Inflammatory macrophage treated with lipopolysaccharide for 1 hour (primary cell): Measurements from ENCODE around the gene S100A16.
A peak's percentile ranks its signal among the peaks of the same experiment; 100 is the strongest.
"Not testable (repeated sequence)": the region's sequence is repeated elsewhere in the genome, so short reads cannot be mapped to it uniquely, and the experiment has no call there.

ENCODE experiments used
- DNase-seq, 2 donors: peaks; one replicate each; pipeline ENCODE4 v3.0.0-alpha.2; 2020 to 2022

S100A16 gene

GRCh38 chr1:153612755-153613331, at the start of gene S100A16:
TSS of gene S100A16 (minus strand) at chr1:153613137. CDS start at chr1:153608151, 4,986 bp downstream.
- DNase-seq = no peak

- DNase-seq = no peak
Measured at GRCh38 chr1:153662269-153662668, 49.3 kb upstream of the S100A16 start.

GRCh38 chr1:153661111-153661708, 48.3 kb upstream of the S100A16 start:
- no peak for DNase-seq

GRCh38 chr1:153659656-153660055, 46.7 kb upstream of the S100A16 start:
- no peak for DNase-seq

- no peak for DNase-seq
Measured at GRCh38 chr1:153659175-153659534, 46.2 kb upstream of the S100A16 start.

- DNase-seq = peak; percentile 88 to 94
Measured at GRCh38 chr1:153658400-153659174, 45.6 kb upstream of the S100A16 start, which contains the start of gene SNAPIN. TSS of gene SNAPIN (plus strand) at chr1:153658703. CDS start at chr1:153658744, 41 bp downstream.

- DNase-seq = no peak
Measured at GRCh38 chr1:153655333-153655732, 42.4 kb upstream of the S100A16 start.

GRCh38 chr1:153652805-153653500, 40.0 kb upstream of the S100A16 start:
- DNase-seq = peak; percentile 54 to 65

- DNase-seq = no peak
Measured at GRCh38 chr1:153651771-153652170, 38.8 kb upstream of the S100A16 start.

GRCh38 chr1:153649863-153650235, 36.9 kb upstream of the S100A16 start:
- DNase-seq = no peak

GRCh38 chr1:153649137-153649862, 36.4 kb upstream of the S100A16 start:
- DNase-seq = no peak

GRCh38 chr1:153648000-153648643, 35.2 kb upstream of the S100A16 start:
- DNase-seq = no peak

GRCh38 chr1:153647346-153647714, 34.4 kb upstream of the S100A16 start:
- DNase-seq = no peak

- peak; percentile 80 to 86 for DNase-seq
Measured at GRCh38 chr1:153646672-153647345, 33.9 kb upstream of the S100A16 start.

- DNase-seq = no peak
Measured at GRCh38 chr1:153643816-153644215, 30.9 kb upstream of the S100A16 start.

- DNase-seq = no peak
Measured at GRCh38 chr1:153643100-153643499, 30.2 kb upstream of the S100A16 start.

- DNase-seq = no peak
Measured at GRCh38 chr1:153642161-153642560, 29.2 kb upstream of the S100A16 start.

- no peak for DNase-seq
Measured at GRCh38 chr1:153640861-153641260, 27.9 kb upstream of the S100A16 start.

- DNase-seq = not testable (repeated sequence)
Measured at GRCh38 chr1:153640213-153640612, 27.3 kb upstream of the S100A16 start.

GRCh38 chr1:153639280-153639679, 26.3 kb upstream of the S100A16 start:
- no peak for DNase-seq

- DNase-seq = no peak
Measured at GRCh38 chr1:153638261-153638660, 25.3 kb upstream of the S100A16 start.

- DNase-seq = no peak
Measured at GRCh38 chr1:153636312-153636711, 23.4 kb upstream of the S100A16 start.
